Placental epithelial cell (primary cell): Measurements from ENCODE around the gene GXYLT1. TPM values are rescaled to one million over a fixed set of nuclear protein-coding genes. Genes with fewer than 3 reads are reported as not detected.

ENCODE experiments used
- total RNA-seq: library from RNA; depleted of rRNA; stranded (reverse); fragments of >200 nt; gene quantifications from 2 replicates; pipeline ENCODE4 v1.2.3, GENCODE V29; 2012

Gene GXYLT1
- total RNA-seq, result 11.4 and 18.1 TPM in 2 replicates

GRCh38 chr12:42144408-42145196 lies at the start of gene GXYLT1:
GXYLT1 (minus strand) TSS chr12:42144874; CDS start chr12:42144646, 228 bp downstream.

Other genes starting within 250 kb of the GXYLT1 start
- 11.8 and 17.8 TPM in 2 replicates for gene YAF2, start 93.4 kb upstream of the GXYLT1 start, total RNA-seq
- 16.5 and 30.2 TPM in 2 replicates for gene ZCRB1, start 181.2 kb upstream of the GXYLT1 start, total RNA-seq
- 51.0 and 57.9 TPM in 2 replicates for gene PPHLN1, start 181.3 kb upstream of the GXYLT1 start, total RNA-seq